IMR-90 (cell line): ENCODE data around the gene NFATC1.

Experiments used
- BHLHE40 ChIP-seq: fragments of 150-350 bp; IDR thresholded peaks from 2 replicates; pipeline ENCODE4 v1.6.1; 2016; ENCODE audit warnings: mild to moderate bottlenecking, low read depth, low read length
- CTCF ChIP-seq: conservative IDR thresholded peaks from 2 replicates; pipeline ENCODE4 v1.5.1; 2012; ENCODE audit warnings: mild to moderate bottlenecking, low read depth, low read length, improper control_type of control experiment
- POLR2A ChIP-seq: IDR thresholded peaks from 2 replicates; pipeline ENCODE4 v1.6.1; 2012; ENCODE audit warnings: mild to moderate bottlenecking, low read depth, low read length
- RCOR1 ChIP-seq: IDR thresholded peaks from 2 replicates; pipeline ENCODE4 v1.6.1; 2012; ENCODE audit warnings: mild to moderate bottlenecking, low read length, improper control_type of control experiment; ENCODE audit not compliant: insufficient replicate concordance
- SMC3 ChIP-seq: fragments of 150-350 bp; IDR thresholded peaks from 2 replicates; pipeline ENCODE4 v1.6.1; 2016; ENCODE audit warnings: low read depth, mild to moderate bottlenecking, antibody characterized with exemption, low read length, moderate library complexity

- TF ChIP-seq CTCF (no peak), SMC3 (no peak), BHLHE40 (no peak), POLR2A (no peak), RCOR1 (no peak)
Observed at GRCh38 chr18:79553696-79554095, 158.0 kb downstream of the NFATC1 start.
